Measurements from ENCODE around the gene MAST3. TPM values are rescaled to one million over a fixed set of nuclear protein-coding genes. Genes with fewer than 3 reads are reported as not detected.
A peak's percentile ranks its signal among the peaks of the same experiment; 100 is the strongest.

MAST3 gene
- total and polyA plus RNA-seq, 7 donors: 2.6 to 16.3 (median 4.2) TPM

DNA sequence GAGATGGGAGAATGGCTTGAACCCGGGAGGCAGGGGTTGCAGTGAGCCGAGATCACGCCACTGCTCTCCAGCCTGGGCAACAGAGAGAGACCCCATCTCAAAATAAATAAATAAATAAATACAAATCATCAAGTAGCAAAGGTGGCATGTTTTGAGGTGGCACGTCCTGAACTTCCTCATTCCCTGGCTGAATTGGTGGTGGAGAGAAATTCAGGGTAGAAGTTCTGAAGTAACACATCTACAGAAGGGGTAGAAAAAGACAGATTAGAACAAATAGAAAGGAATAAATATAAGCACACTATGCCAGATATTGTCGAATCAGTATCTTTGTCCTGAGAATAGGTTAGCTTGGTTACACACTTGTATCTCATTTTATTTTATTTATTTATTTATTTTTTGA is 82.4 kb downstream of the MAST3 start:
- no peaks in the 10 kb centered on the region for H3K9me3 ChIP-seq
- H3K27ac ChIP-seq: no peak overlapping the region
- no peaks in the 10 kb centered on the region for H3K27me3 ChIP-seq
- H3K4me3 ChIP-seq: no peak overlapping the region
- TF ChIP-seq, protein P1, sequence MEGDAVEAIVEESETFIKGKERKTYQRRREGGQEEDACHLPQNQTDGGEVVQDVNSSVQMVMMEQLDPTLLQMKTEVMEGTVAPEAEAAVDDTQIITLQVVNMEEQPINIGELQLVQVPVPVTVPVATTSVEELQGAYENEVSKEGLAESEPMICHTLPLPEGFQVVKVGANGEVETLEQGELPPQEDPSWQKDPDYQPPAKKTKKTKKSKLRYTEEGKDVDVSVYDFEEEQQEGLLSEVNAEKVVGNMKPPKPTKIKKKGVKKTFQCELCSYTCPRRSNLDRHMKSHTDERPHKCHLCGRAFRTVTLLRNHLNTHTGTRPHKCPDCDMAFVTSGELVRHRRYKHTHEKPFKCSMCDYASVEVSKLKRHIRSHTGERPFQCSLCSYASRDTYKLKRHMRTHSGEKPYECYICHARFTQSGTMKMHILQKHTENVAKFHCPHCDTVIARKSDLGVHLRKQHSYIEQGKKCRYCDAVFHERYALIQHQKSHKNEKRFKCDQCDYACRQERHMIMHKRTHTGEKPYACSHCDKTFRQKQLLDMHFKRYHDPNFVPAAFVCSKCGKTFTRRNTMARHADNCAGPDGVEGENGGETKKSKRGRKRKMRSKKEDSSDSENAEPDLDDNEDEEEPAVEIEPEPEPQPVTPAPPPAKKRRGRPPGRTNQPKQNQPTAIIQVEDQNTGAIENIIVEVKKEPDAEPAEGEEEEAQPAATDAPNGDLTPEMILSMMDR (IDR thresholded peaks at IDR 0.05): no peak
- no peak for TF ChIP-seq POLR2A (IDR thresholded peaks at IDR 0.05)
- TF ChIP-seq POLR2AphosphoS5 (IDR thresholded peaks at IDR 0.05): no peak
- no peak for TF ChIP-seq EP300 (IDR thresholded peaks at IDR 0.05)
- 78 to 85% methylated on average over 5 of the region's 5 CpGs for WGBS, 2 donors
- DNase-seq: no peak
- intact Hi-C loops (cut with DNase I): no loop called here
- no peaks in the 10 kb centered on the region for H3K36me3 ChIP-seq
- peaks cover 0 to under 1% (median 0%) of the 10 kb centered on the region in 4 donors for H3K4me1 ChIP-seq

DNA sequence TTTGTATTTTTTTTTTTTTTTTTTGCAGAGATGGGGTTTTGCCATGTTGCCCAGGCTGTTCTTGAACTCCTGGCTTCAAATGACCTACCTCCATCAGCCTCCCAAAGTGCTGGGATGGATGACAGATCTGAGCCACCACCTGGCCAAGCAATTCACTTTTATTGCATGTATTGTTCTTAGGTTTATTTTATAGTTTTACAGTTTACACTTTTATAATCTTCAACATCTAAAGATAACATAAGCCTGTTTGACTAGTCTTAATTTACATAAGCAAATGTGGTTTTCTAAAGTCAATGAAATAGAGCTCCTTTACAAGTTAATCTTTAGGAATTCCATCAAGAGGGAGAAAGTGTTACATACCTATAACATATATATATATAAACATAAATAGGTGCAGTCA is 86.0 kb downstream of the MAST3 start:
- Histone ChIP-seq H3K9me3 (no peaks in the 10 kb centered on the region), H3K4me3 (no peak overlapping the region), H3K27ac (no peak overlapping the region), H3K36me3 (no peaks in the 10 kb centered on the region), H3K27me3 (no peaks in the 10 kb centered on the region), H3K4me1 (no peaks in the 10 kb centered on the region)
- no peak for DNase-seq
- TF ChIP-seq, protein P1 (IDR thresholded peaks at IDR 0.05): no peak
- TF ChIP-seq POLR2A (IDR thresholded peaks at IDR 0.05) (no peak), POLR2AphosphoS5 (IDR thresholded peaks at IDR 0.05) (no peak)
- intact Hi-C loops (cut with DNase I): no loop called here

DNA sequence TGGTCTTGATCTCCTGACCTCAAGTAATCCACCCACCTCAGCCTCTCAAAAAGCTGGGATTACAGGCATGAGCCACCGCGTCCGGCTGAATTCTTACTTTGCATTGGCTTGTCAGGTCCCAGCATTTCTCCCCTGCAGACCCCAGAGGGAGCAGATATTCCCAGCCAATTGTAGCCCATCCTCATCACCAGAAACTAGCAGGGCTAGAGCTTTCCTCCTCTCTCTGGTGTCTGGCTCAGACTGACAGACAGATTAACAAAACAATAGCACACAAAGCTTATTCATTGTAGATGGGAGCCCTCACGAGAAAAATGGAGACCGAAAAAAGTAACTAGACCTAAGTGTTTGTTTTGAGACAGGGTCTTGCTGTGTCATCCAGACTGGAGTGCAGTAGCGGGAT is 88.0 kb downstream of the MAST3 start:
- no peak for TF ChIP-seq POLR2A (IDR thresholded peaks at IDR 0.05)
- TF ChIP-seq, protein P1 (IDR thresholded peaks at IDR 0.05): no peak
- no peak for TF ChIP-seq POLR2AphosphoS5 (IDR thresholded peaks at IDR 0.05)
- TF ChIP-seq EP300 (IDR thresholded peaks at IDR 0.05): no peak
- H3K4me1 ChIP-seq: no peaks in the 10 kb centered on the region
- H3K9me3 ChIP-seq: no peaks in the 10 kb centered on the region
- no peaks in the 10 kb centered on the region for H3K27me3 ChIP-seq
- 82 to 89% methylated on average over 6 of the region's 6 CpGs for WGBS, 2 donors
- H3K36me3 ChIP-seq: no peaks in the 10 kb centered on the region
- intact Hi-C loops (cut with DNase I): no loop called here
- H3K27ac ChIP-seq: no peak overlapping the region
- no peak for DNase-seq
- no peak overlapping the region for H3K4me3 ChIP-seq

DNA sequence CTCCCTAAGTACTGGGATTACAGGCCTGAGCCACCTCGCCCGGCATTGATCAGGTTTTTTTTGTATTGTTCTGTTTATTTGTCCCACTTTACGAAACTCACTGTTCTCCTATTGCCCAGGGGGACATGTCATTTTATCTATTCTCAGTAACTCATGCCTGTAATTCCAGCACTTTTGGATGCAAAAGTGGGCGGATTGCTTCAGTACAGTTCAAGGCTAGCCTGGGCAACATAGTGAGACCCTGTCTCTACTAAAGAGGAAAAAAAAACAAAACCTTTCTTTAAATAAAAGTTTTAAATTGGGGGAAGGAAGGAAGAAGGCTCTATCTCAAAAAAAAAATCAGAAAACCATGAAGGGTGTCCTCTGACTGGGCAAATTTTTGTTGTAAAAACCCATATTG is 92.7 kb downstream of the MAST3 start:
- H3K4me1 ChIP-seq: peaks cover 0 to 31% (median 23%) of the 10 kb centered on the region in 4 donors
- no peaks in the 10 kb centered on the region for H3K27me3 ChIP-seq
- H3K36me3 ChIP-seq: no peaks in the 10 kb centered on the region
- WGBS, 2 donors: 92 to 93% methylated on average over 4 of the region's 4 CpGs
- no peak overlapping the region for H3K27ac ChIP-seq
- no peak overlapping the region for H3K4me3 ChIP-seq
- intact Hi-C loops (cut with DNase I): loop anchor here (5.0 kb wide), 1 partner anchor 38 kb away; the partner anchor contains the start of gene PIK3R2
- no peak for DNase-seq
- TF ChIP-seq EP300 (IDR thresholded peaks at IDR 0.05): no peak
- TF ChIP-seq POLR2A (IDR thresholded peaks at IDR 0.05): no peak
- TF ChIP-seq, protein P1 (IDR thresholded peaks at IDR 0.05): no peak
- TF ChIP-seq POLR2AphosphoS5 (IDR thresholded peaks at IDR 0.05): no peak
- no peaks in the 10 kb centered on the region for H3K9me3 ChIP-seq

DNA sequence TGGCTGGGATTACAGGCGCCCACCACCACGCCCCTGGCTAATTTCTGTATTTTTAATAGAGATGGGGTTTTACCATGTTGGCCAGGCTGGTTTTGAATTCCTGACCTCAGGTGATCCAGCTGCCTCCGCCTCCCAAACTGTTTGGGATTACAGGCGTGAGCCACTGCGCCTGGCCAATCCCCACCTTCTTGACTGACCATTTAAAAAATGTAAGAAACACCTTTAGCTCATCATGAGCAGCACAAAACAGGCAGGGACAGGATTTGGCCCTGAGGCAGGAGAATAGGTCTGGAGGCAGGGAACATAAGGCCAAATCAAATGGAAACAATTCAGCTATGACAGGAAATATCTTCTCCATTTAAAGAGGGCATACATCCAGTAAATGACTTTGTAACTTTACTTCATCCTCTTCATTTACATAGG is 94.1 kb downstream of the MAST3 start:
- Histone ChIP-seq H3K27ac (peak overlapping the region; percentile 93 to 99 (median 96)), H3K36me3 (peaks cover 0 to 11% (median 0%) of the 10 kb centered on the region in 4 donors), H3K27me3 (no peaks in the 10 kb centered on the region), H3K4me1 (peaks cover 0 to 31% (median 24%) of the 10 kb centered on the region in 4 donors), H3K4me3 (peak overlapping the region in 3 of 4 donors; percentile 55 to 91 (median 70)), H3K9me3 (no peaks in the 10 kb centered on the region)
- intact Hi-C loops (cut with DNase I): loop anchor here (5.0 kb wide), 1 partner anchor 39 kb away; the partner anchor contains the start of gene PIK3R2
- TF ChIP-seq POLR2A (IDR thresholded peaks at IDR 0.05) (no peak), POLR2AphosphoS5 (IDR thresholded peaks at IDR 0.05) (no peak), EP300 (IDR thresholded peaks at IDR 0.05) (no peak)
- TF ChIP-seq, protein P1 (IDR thresholded peaks at IDR 0.05): no peak
- no peak for DNase-seq
- WGBS, 2 donors: 44 to 71% methylated on average over 5 of the region's 5 CpGs
